Measurements from ENCODE around the gene COBLL1.
"Not testable (repeated sequence)": the region's sequence is repeated elsewhere in the genome, so short reads cannot be mapped to it uniquely, and the experiment has no call there.

COBLL1 gene

GRCh38 chr2:164860694-164861042 lies 19.0 kb upstream of the COBLL1 start:
- Histone ChIP-seq H3K27me3 (ENCODE audit: low read depth, low read length) (no peaks in the 10 kb centered on the region), H3K79me2 (ENCODE audit: low read length) (no peaks in the 10 kb centered on the region), H3K27ac (ENCODE audit: low read length) (no peak overlapping the region), H3K9me3 (ENCODE audit: insufficient read depth, low read length) (no peaks in the 10 kb centered on the region), H3K4me1 (ENCODE audit: low read length) (peaks cover 28% of the 10 kb centered on the region), H3K36me3 (replicated peaks; ENCODE audit: low read depth, low read length) (no peaks in the 10 kb centered on the region), H3K4me2 (ENCODE audit: low read length) (no peak overlapping the region), H2AFZ (ENCODE audit: low read depth, low read length) (no peak overlapping the region), H3K9ac (ENCODE audit: low read length) (no peak overlapping the region), H3K4me3 (ENCODE audit: low read length) (no peak overlapping the region), H4K20me1 (ENCODE audit: insufficient read depth, low read length) (no peaks in the 10 kb centered on the region)
- TF ChIP-seq CTCF (IDR thresholded peaks at IDR 0.05; ENCODE audit: low read depth, low read length): no peak
- TF ChIP-seq EZH2phosphoT487 (IDR thresholded peaks at IDR 0.05; ENCODE audit: low read depth): no peak

- not testable (repeated sequence) for H3K9ac ChIP-seq (ENCODE audit: low read length); H3K9me3 ChIP-seq (ENCODE audit: insufficient read depth, low read length); H3K4me3 ChIP-seq (ENCODE audit: low read length); H2AFZ ChIP-seq (ENCODE audit: low read depth, low read length); H3K36me3 ChIP-seq (replicated peaks; ENCODE audit: low read depth, low read length); H3K27ac ChIP-seq (ENCODE audit: low read length); H3K79me2 ChIP-seq (ENCODE audit: low read length); H4K20me1 ChIP-seq (ENCODE audit: insufficient read depth, low read length); H3K27me3 ChIP-seq (ENCODE audit: low read depth, low read length); H3K4me2 ChIP-seq (ENCODE audit: low read length)
- peaks cover 22% of the 10 kb centered on the region for H3K4me1 ChIP-seq (ENCODE audit: low read length)
These were observed 18.5 kb upstream of the COBLL1 start for GRCh38 chr2:164859906-164860693.

- Histone ChIP-seq H3K4me2 (ENCODE audit: low read length) (no peak overlapping the region), H3K27me3 (ENCODE audit: low read depth, low read length) (no peaks in the 10 kb centered on the region), H2AFZ (ENCODE audit: low read depth, low read length) (no peak overlapping the region), H3K4me1 (ENCODE audit: low read length) (peaks cover 14% of the 10 kb centered on the region), H3K27ac (ENCODE audit: low read length) (no peak overlapping the region), H3K4me3 (ENCODE audit: low read length) (no peak overlapping the region), H3K9ac (ENCODE audit: low read length) (no peak overlapping the region), H3K36me3 (replicated peaks; ENCODE audit: low read depth, low read length) (no peaks in the 10 kb centered on the region), H4K20me1 (ENCODE audit: insufficient read depth, low read length) (no peaks in the 10 kb centered on the region), H3K79me2 (ENCODE audit: low read length) (no peaks in the 10 kb centered on the region), H3K9me3 (ENCODE audit: insufficient read depth, low read length) (no peaks in the 10 kb centered on the region)
- TF ChIP-seq EZH2phosphoT487 (IDR thresholded peaks at IDR 0.05; ENCODE audit: low read depth) (no peak), CTCF (IDR thresholded peaks at IDR 0.05; ENCODE audit: low read depth, low read length) (no peak)
These were observed 17.7 kb upstream of the COBLL1 start for GRCh38 chr2:164859251-164859818.

GRCh38 chr2:164852086-164852485 lies 10.5 kb upstream of the COBLL1 start:
- Histone ChIP-seq H3K9me3 (ENCODE audit: insufficient read depth, low read length) (no peaks in the 10 kb centered on the region), H3K36me3 (replicated peaks; ENCODE audit: low read depth, low read length) (no peaks in the 10 kb centered on the region), H3K4me2 (ENCODE audit: low read length) (no peak overlapping the region), H3K79me2 (ENCODE audit: low read length) (no peaks in the 10 kb centered on the region), H3K9ac (ENCODE audit: low read length) (no peak overlapping the region), H3K27ac (ENCODE audit: low read length) (no peak overlapping the region), H2AFZ (ENCODE audit: low read depth, low read length) (no peak overlapping the region), H3K4me1 (ENCODE audit: low read length) (peaks cover 14% of the 10 kb centered on the region), H4K20me1 (ENCODE audit: insufficient read depth, low read length) (no peaks in the 10 kb centered on the region), H3K4me3 (ENCODE audit: low read length) (no peak overlapping the region), H3K27me3 (ENCODE audit: low read depth, low read length) (no peaks in the 10 kb centered on the region)
- TF ChIP-seq EZH2phosphoT487 (IDR thresholded peaks at IDR 0.05; ENCODE audit: low read depth): no peak
- no peak for TF ChIP-seq CTCF (IDR thresholded peaks at IDR 0.05; ENCODE audit: low read depth, low read length)
